Endothelial cell of umbilical vein (primary cell): ENCODE measurements around the gene KCTD18. TPM values are rescaled to one million over a fixed set of nuclear protein-coding genes. Genes with fewer than 3 reads are reported as not detected.

Experiments used
- BruUV-seq: library from RNA; stranded (reverse); fragments of 400-500 nt; replicated peaks from 2 replicates; lab custom pipeline; 2021; lab: Mats Ljungman, UMichigan
- CTCF ChIA-PET: fragments of 300-600, 350-600 bp; sonication (Branson Sonifier 250); formaldehyde crosslinking; loops from one replicate; lab custom pipeline; 2021; ENCODE audit warnings: antibody characterized with exemption, inconsistent platforms; lab: Charles Lee
- POLR2A ChIA-PET: fragments of 300-600, 350-600 bp; sonication (Branson Sonifier 250); formaldehyde crosslinking; loops from one replicate; lab custom pipeline; 2021; ENCODE audit warnings: antibody characterized with exemption, inconsistent platforms; lab: Charles Lee
- DNase-seq: peaks from one replicate; pipeline ENCODE4 v3.0.0-alpha.2; 2011; ENCODE audit warnings: low read depth, low spot score
- FAIRE-seq: peaks from 2 replicates; lab custom pipeline; 2011; peaks lifted over from hg19 to GRCh38; lab: Jason Lieb, UNC
- H2AFZ ChIP-seq: 2 replicates; pipeline ENCODE4 v1.6.0; 2012; ENCODE audit warnings: low read depth, low read length, control low read depth, inconsistent platforms
- H3K27ac ChIP-seq: 2 replicates; pipeline ENCODE4 v1.5.1; 2011; ENCODE audit warnings: low read depth, mild to moderate bottlenecking, control low read depth, low read length, moderate library complexity; ENCODE audit not compliant: insufficient read depth
- H3K27me3 ChIP-seq, 2 experiments: 2 replicates each; pipeline versions ENCODE4 v1.6.0 to v1.6.1; 2011; ENCODE audit warnings: low read length in 2 of 2, mixed read lengths in 1 of 2; ENCODE audit not compliant: control insufficient read depth in 2 of 2, insufficient read depth in 2 of 2
- H3K36me3 ChIP-seq, 2 experiments: 2 replicates in 1 of 2; 3 replicates in 1 of 2; pipeline ENCODE4 v1.5.1; 2011; ENCODE audit warnings: low read length in 2 of 2, mild to moderate bottlenecking in 1 of 2, moderate library complexity in 1 of 2; ENCODE audit not compliant: control insufficient read depth in 2 of 2, insufficient read depth in 2 of 2; ENCODE audit errors: extremely low read depth in 1 of 2
- H3K4me1 ChIP-seq: 3 replicates; pipeline ENCODE4 v1.5.1; 2011; ENCODE audit warnings: mild to moderate bottlenecking, low read length; ENCODE audit not compliant: control insufficient read depth, insufficient read depth; ENCODE audit errors: extremely low read depth
- H3K4me2 ChIP-seq: 2 replicates; pipeline ENCODE4 v1.6.1; 2011; ENCODE audit warnings: low read length, control low read depth, mixed read lengths; ENCODE audit not compliant: insufficient read depth
- H3K4me3 ChIP-seq, 3 experiments: fragments of 200-600 bp in 1 of 3; sonication (generic), shearing (Covaris generic) in 1 of 3; replicated peaks in 1 of 3; 2 replicates each; pipeline ENCODE4 v1.5.1; 2011 to 2016; ENCODE audit warnings: control low read depth in 3 of 3, low read length in 3 of 3, mild to moderate bottlenecking in 2 of 3, inconsistent platforms in 1 of 3, low read depth in 1 of 3, moderate library complexity in 1 of 3; ENCODE audit not compliant: insufficient read depth in 1 of 3
- H3K79me2 ChIP-seq: 2 replicates; pipeline ENCODE4 v1.6.0; 2012; ENCODE audit warnings: low read length, inconsistent platforms; ENCODE audit not compliant: control insufficient read depth, insufficient read depth
- H3K9ac ChIP-seq: replicated peaks from 2 replicates; pipeline ENCODE3; 2011; ENCODE audit warnings: low read length, control low read depth; ENCODE audit not compliant: insufficient read depth; ENCODE audit errors: extremely low read depth
- H3K9me1 ChIP-seq: replicated peaks from 3 replicates; pipeline ENCODE4 v1.6.0; 2011; ENCODE audit warnings: mild to moderate bottlenecking, low read length; ENCODE audit not compliant: control insufficient read depth, insufficient read depth; ENCODE audit errors: extremely low read depth
- H3K9me3 ChIP-seq: replicated peaks from 2 replicates; pipeline ENCODE4 v1.5.1; 2012; ENCODE audit warnings: low read length, inconsistent platforms; ENCODE audit not compliant: control insufficient read depth, insufficient read depth
- H4K20me1 ChIP-seq: replicated peaks from 2 replicates; pipeline ENCODE3; 2011; ENCODE audit warnings: mild to moderate bottlenecking, low read length; ENCODE audit not compliant: control insufficient read depth, insufficient read depth; ENCODE audit errors: extremely low read depth
- CTCF ChIP-seq, 2 donors: IDR thresholded peaks; 1 replicate in 1 of 2; 2 replicates in 1 of 2; pipeline ENCODE4 v1.5.1; 2011; ENCODE audit warnings: low read length in 2 of 2, mild to moderate bottlenecking in 2 of 2, moderate library complexity in 2 of 2, control low read depth in 1 of 2, inconsistent platforms in 1 of 2, low read depth in 1 of 2; ENCODE audit not compliant: insufficient read depth in 1 of 2; ENCODE audit errors: extremely low read depth in 1 of 2
- EZH2 ChIP-seq: IDR thresholded peaks from 2 replicates; pipeline ENCODE4 v1.6.1; 2012; ENCODE audit warnings: borderline replicate concordance, low read depth, mild to moderate bottlenecking, moderate library complexity, low read length, inconsistent platforms; ENCODE audit not compliant: severe bottlenecking
- FOS ChIP-seq: IDR thresholded peaks from 2 replicates; pipeline ENCODE4 v1.6.1; 2011; ENCODE audit warnings: mild to moderate bottlenecking, low read length, moderate library complexity, borderline replicate concordance; ENCODE audit not compliant: insufficient read depth
- GATA2 ChIP-seq: IDR thresholded peaks from 2 replicates; pipeline ENCODE4 v1.7.0; 2011; ENCODE audit warnings: low read depth, mild to moderate bottlenecking, moderate library complexity, mixed read lengths, low read length; ENCODE audit not compliant: insufficient read length, insufficient read depth
- JUN ChIP-seq: IDR thresholded peaks from 2 replicates; pipeline ENCODE4 v1.6.1; 2011; ENCODE audit warnings: borderline replicate concordance, low read depth; ENCODE audit not compliant: insufficient read length, insufficient read depth
- MYC ChIP-seq: IDR thresholded peaks from one replicate; pipeline ENCODE4 v1.6.1; 2011; ENCODE audit warnings: mild to moderate bottlenecking, low read depth, low read length
- POLR2A ChIP-seq: IDR thresholded peaks from 2 replicates; pipeline ENCODE4 v1.6.1; 2012; ENCODE audit warnings: low read depth, mild to moderate bottlenecking, control low read depth, low read length
- POLR2AphosphoS5 ChIP-seq: IDR thresholded peaks from 2 replicates; pipeline ENCODE4 v1.6.1; 2012; ENCODE audit warnings: low read depth, mild to moderate bottlenecking, control low read depth, low read length, moderate library complexity; ENCODE audit not compliant: insufficient read depth
- dilution Hi-C: fragments of 300-500 bp; cut with MboI; formaldehyde crosslinking; loops from one replicate; pipeline ENCODE4 v1.15.0; 2019; ENCODE audit warnings: low sequenced_read_pairs; ENCODE audit not compliant: extremely low pct_ligation_motif_present
- intact Hi-C: fragments of 100-400 bp; cut with micrococcal nuclease; formaldehyde crosslinking; loops from one replicate; pipeline ENCODE4 v1.10.0; 2022
- polyA plus RNA-seq, 4 experiments: library from polyadenylated mRNA; depleted of rRNA in 3 of 4; stranded (reverse) in 3 of 4; unstranded in 1 of 4; fragments of >200 nt; gene quantifications; 2 replicates each; pipeline versions ENCODE4 v1.2.1 to v1.2.3, GENCODE V29; 2011 to 2012; ENCODE audit warnings: missing spikeins in 1 of 4
- total RNA-seq: library from RNA; stranded (reverse); gene quantifications from 2 replicates; pipeline ENCODE4 v1.2.3, GENCODE V29; 2021
- TF ChIP-seq, protein P1 (sequence below): IDR thresholded peaks from 2 replicates; pipeline ENCODE4 v1.6.1; 2011; ENCODE audit not compliant: insufficient read depth, insufficient read length

KCTD18 gene
- total and polyA plus RNA-seq, 2 donors (not counting 3 experiments of a cell fraction or from before 2014, with no cell fraction given): 2.6 to 6.6 TPM

- Histone ChIP-seq H2AFZ (no peak overlapping the region), H3K4me3 (no peak overlapping the region), H3K4me1 (no peaks in the 10 kb centered on the region), H3K9ac (no peak overlapping the region), H3K4me2 (no peak overlapping the region), H3K27me3 (no peaks in the 10 kb centered on the region), H3K9me3 (no peaks in the 10 kb centered on the region), H3K36me3 (peaks cover 5 to 12% of the 10 kb centered on the region in 2 experiments), H3K9me1 (no peaks in the 10 kb centered on the region), H3K79me2 (no peaks in the 10 kb centered on the region), H4K20me1 (no peaks in the 10 kb centered on the region), H3K27ac (no peak overlapping the region)
- no TSS peak for BruUV-seq
- DNase-seq: no peak
- intact Hi-C loops: no loop called here
- ChIA-PET CTCF (interaction anchor here (0.8 to 4.2 kb wide), 7 partner anchors 8 to 502 kb away, joined by 3 to 32 read pairs (median 4); partner anchors contain the start of gene SPATS2L), POLR2A (no interaction called here)
- dilution Hi-C loops: no loop called here
- TF ChIP-seq POLR2AphosphoS5: no peak
- FAIRE-seq: no peak
Measured at GRCh38 chr2:200469708-200470211, 40.1 kb downstream of the KCTD18 start.

GRCh38 chr2:200467806-200468681 is 41.8 kb downstream of the KCTD18 start:
- H3K9me3 ChIP-seq: no peaks in the 10 kb centered on the region
- no peaks in the 10 kb centered on the region for H3K9me1 ChIP-seq
- FAIRE-seq: no peak
- no TSS peak for BruUV-seq
- H2AFZ ChIP-seq: no peak overlapping the region
- dilution Hi-C loops (no loop called here), intact Hi-C loops (no loop called here)
- no peak overlapping the region for H3K4me3 ChIP-seq
- no peak overlapping the region for H3K9ac ChIP-seq
- no peaks in the 10 kb centered on the region for H3K27me3 ChIP-seq
- H3K4me1 ChIP-seq: no peaks in the 10 kb centered on the region
- no peaks in the 10 kb centered on the region for H4K20me1 ChIP-seq
- ChIA-PET CTCF (interaction anchor here (1.2 to 1.7 kb wide), 3 partner anchors 13 to 488 kb away, joined by 3 to 7 read pairs (median 6); no protein-coding TSS in a partner anchor), POLR2A (no interaction called here)
- TF ChIP-seq GATA2 (no peak), EZH2 (no peak), CTCF (IDR thresholded peaks at IDR 0.05; ENCODE audit: extremely low read depth in 1 of 2, insufficient read depth in 1 of 2, low read depth in 1 of 2, low read length in 2 of 2) (no peak), MYC (no peak), JUN (no peak), FOS (no peak), POLR2A (no peak)
- TF ChIP-seq, protein P1, sequence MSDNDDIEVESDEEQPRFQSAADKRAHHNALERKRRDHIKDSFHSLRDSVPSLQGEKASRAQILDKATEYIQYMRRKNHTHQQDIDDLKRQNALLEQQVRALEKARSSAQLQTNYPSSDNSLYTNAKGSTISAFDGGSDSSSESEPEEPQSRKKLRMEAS: no peak
- no peak overlapping the region for H3K27ac ChIP-seq
- peaks cover 5 to 12% of the 10 kb centered on the region in 2 experiments for H3K36me3 ChIP-seq
- H3K4me2 ChIP-seq: no peak overlapping the region
- H3K79me2 ChIP-seq: no peaks in the 10 kb centered on the region
- DNase-seq: no peak
